Heart right ventricle (tissue), 16 donors: ENCODE results near the gene GRIA1. TPM values are rescaled to one million over a fixed set of nuclear protein-coding genes. Genes with fewer than 3 reads are reported as not detected.

Source experiments
- ATAC-seq, 8 donors: fragments of 200-7000 bp; cut with Tn5 transposase; one replicate each; pipeline ENCODE4 v1.9.1; 2020; ENCODE audit warnings: mild to moderate bottlenecking in 8 of 8, moderate library complexity in 8 of 8, moderate number of reproducible peaks in 1 of 8
- DNase-seq, 2 donors: peaks; one replicate each; pipeline ENCODE4 v3.0.0-alpha.2; 2020
- H3K27ac ChIP-seq, 10 donors: fragments of 200-600 bp; sonication (generic) in 2 of 10; one replicate each; pipeline versions ENCODE4 v1.5.0 to v1.8.0; 2020 to 2022; ENCODE audit warnings: mild to moderate bottlenecking in 3 of 10
- H3K27me3 ChIP-seq, 7 donors: fragments of 200-600 bp; one replicate each; pipeline ENCODE4 v1.8.0; 2021 to 2022; ENCODE audit warnings: mild to moderate bottlenecking in 2 of 7
- H3K36me3 ChIP-seq, 9 donors: fragments of 200-600 bp; sonication (generic) in 1 of 9; one replicate each; pipeline versions ENCODE4 v1.5.0 to v1.8.0; 2020 to 2022; ENCODE audit warnings: mild to moderate bottlenecking in 2 of 9
- H3K4me1 ChIP-seq, 9 donors: fragments of 200-600 bp; sonication (generic) in 1 of 9; one replicate each; pipeline versions ENCODE4 v1.5.0 to v1.8.0; 2020 to 2022; ENCODE audit warnings: mild to moderate bottlenecking in 4 of 9
- H3K4me3 ChIP-seq, 10 donors: fragments of 200-600 bp; sonication (generic) in 2 of 10; one replicate each; pipeline versions ENCODE4 v1.5.0 to v1.8.0; 2020 to 2022; ENCODE audit warnings: mild to moderate bottlenecking in 7 of 10, moderate library complexity in 2 of 10
- H3K9me3 ChIP-seq, 11 donors: fragments of 200-600 bp in 10 of 11; sonication (generic) in 2 of 11; one replicate each; pipeline versions ENCODE4 v1.5.0 to v1.8.0; 2013 to 2022; ENCODE audit warnings: mild to moderate bottlenecking in 2 of 11, control low read depth in 1 of 11, moderate library complexity in 1 of 11
- CTCF ChIP-seq, 9 donors: fragments of 200-600 bp; sonication (generic) in 2 of 9; IDR thresholded peaks; one replicate each; pipeline versions ENCODE4 v1.5.0 to v1.8.0; 2021 to 2022; ENCODE audit warnings: antibody characterized with exemption in 9 of 9, mild to moderate bottlenecking in 5 of 9, moderate library complexity in 1 of 9
- WGBS, 2 donors: extraction: QIAGEN DNeasy Blood & Tissue Kit; methylation state at CpG; one replicate each; pipeline ENCODE4 v1.1.7; 2013; ENCODE audit warnings: inconsistent platforms in 1 of 2; 5-methylcytosine and 5-hydroxymethylcytosine counted together
- intact Hi-C, 10 donors: fragments of 100-400 bp; cut with DNase I; formaldehyde crosslinking; loops; one replicate each; pipeline versions ENCODE4 v1.11.1 to v1.14.2; 2022
- polyA plus RNA-seq, 2 donors: library from polyadenylated mRNA; stranded (reverse); fragments of 200-250 nt; gene quantifications; one replicate each; pipeline ENCODE4 v1.2.3, GENCODE V29; 2013
- total RNA-seq, 10 donors: library from RNA; stranded (reverse); fragmentation: NEBNext Ultra II Directional in 3 of 10; extraction: Animal tissue kit (Norgen Biotek cat#: 25700) in 3 of 10; gene quantifications; one replicate each; pipeline versions ENCODE4 v1.2.1 to v1.2.4, GENCODE V29; 2021 to 2023
- donor health status: Arrhythmogenic right ventricular cardiomyopathy.
- donor health status: ischemic (EF 13 %, LVEDD 7.1; RV severe dilation, severe dysfunction).
- donor health status: healthy with polysubstance abuse.
- donor health status: DM: no; HTN: yes; CAD: no.
- donor health status: DM: no; HTN: no; CAD: no.
- donor health status: ischemic (EF 25% LVEDD 6.9; RV normal size, moderate dysfunction).
- donor health status: ischemic (EF 25% LVEDD 5.7; RV mildly dilated, moderate dysfunction).
- donor health status: healthy.
- donor health status: DM: yes; HTN: yes; CAD: no.
- donor health status: Ischemic cardiomyopathy.
- donor health status: ischemic (EF 35%, LVEDD 5.7; RV mildly dilated, moderate dysfunction).
- donor health status: nonischemic (EF 11% LVEDD 7.7; RV severe dilation, severe dysfunction).
- donor health status: DM: yes; HTN: yes; CAD: no.
- donor health status: PGD.
- donor health status: ischemic (EF 29% LVEDD 5.4; RV normal size, mild dysfunction).
- donor health status: nonischemic (EF 23%, LVEDD 6.1; RV moderate dilation, normal function).

The GRIA1 gene
- total and polyA plus RNA-seq, 12 donors = 0.04 to 0.49 (median 0.23) TPM; not detected in 3

GRCh38 chr5:153756540-153756939 is 266.1 kb downstream of the GRIA1 start:
- H3K4me3 ChIP-seq = no peak overlapping the region
- TF ChIP-seq CTCF (IDR thresholded peaks at IDR 0.05) = peak in 5 of 9 donors; percentile 9 to 25 (median 11)
- 87 to 94% methylated on average over 2 of the region's 2 CpGs for WGBS, 2 donors
- H3K4me1 ChIP-seq = no peaks in the 10 kb centered on the region
- intact Hi-C loops = no loop called here
- no peak for ATAC-seq
- H3K27ac ChIP-seq = no peak overlapping the region
- no peak for DNase-seq
- H3K27me3 ChIP-seq = no peaks in the 10 kb centered on the region
- no peaks in the 10 kb centered on the region for H3K36me3 ChIP-seq
- peaks cover 0 to 32% (median 6%) of the 10 kb centered on the region in 11 donors for H3K9me3 ChIP-seq

DNA sequence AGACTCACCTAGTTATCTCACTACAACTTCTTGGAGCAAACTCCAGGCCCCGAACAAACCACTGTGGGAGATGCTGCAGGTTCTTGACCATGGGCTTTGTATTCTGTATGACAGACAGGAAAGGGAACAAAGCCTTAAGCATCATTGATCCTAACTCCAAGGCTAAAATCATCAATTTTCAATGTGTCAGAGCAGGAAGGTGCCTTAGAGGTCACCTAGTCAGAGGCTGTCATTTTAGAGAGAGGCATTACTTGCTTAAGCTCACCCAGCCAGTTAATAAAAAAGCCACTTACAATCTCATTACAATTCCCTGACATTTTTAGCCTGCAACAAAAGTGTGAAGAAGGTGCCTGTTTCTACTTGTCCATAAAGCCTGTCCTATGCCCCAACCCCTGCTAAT is 275.5 kb downstream of the GRIA1 start:
- H3K27me3 ChIP-seq = peaks cover 0 to 5% (median 0%) of the 10 kb centered on the region in 7 donors
- TF ChIP-seq CTCF (IDR thresholded peaks at IDR 0.05) = no peak
- H3K4me1 ChIP-seq = no peaks in the 10 kb centered on the region
- H3K27ac ChIP-seq = no peak overlapping the region
- peaks cover 0 to 9% (median 0%) of the 10 kb centered on the region in 11 donors for H3K9me3 ChIP-seq
- DNase-seq (no peak), ATAC-seq (no peak)
- WGBS, 2 donors = 70 to 79% methylated on average over 1 of the region's 1 CpG
- H3K36me3 ChIP-seq = no peaks in the 10 kb centered on the region
- no peak overlapping the region for H3K4me3 ChIP-seq
- intact Hi-C loops = no loop called here

DNA sequence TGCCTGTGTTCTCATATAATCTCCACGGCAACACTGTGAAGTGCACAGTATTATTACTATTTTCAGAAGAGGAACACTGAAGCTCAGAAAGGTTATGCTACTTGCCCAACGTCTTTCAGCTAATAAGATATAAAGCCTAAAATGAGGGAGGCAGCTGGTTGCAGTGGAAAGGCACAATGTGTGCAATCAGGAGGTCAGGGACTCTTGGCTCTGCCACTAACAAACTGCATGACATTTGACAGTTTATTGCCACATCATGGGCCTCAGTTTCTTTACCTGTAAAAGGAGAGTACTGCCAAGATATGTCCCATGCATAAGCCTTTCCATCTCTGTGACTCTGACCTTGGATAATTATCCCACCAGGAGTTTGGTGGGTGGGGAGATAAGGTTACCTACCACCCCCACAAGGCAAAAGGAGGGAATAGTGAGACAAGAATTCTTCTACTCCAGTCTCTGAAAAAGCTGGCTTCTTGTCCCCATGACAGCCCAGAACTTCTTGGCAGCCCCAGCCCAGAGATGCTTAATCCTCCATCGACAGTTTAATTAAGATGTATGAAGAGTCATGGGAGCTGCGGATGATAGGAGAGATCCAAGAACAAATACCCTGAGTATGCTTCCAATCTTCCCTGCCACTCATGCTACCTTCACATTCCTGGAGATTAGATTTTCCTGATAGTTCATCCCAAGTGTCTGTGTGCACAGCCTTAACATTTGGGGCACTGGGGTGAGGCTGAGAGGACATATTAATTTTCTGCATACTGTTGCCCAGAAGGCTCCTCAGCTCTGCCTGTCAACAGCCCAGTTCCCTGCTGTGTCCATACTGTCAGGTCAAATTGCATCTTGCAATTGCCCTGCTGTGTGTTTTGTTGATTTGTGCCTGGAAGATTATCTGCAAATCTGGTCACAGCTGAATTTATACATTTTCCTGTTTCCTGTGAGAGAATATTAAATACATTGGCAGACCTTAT is 277.0 kb downstream of the GRIA1 start:
- H3K27me3 ChIP-seq = peaks cover 0 to 5% (median 0%) of the 10 kb centered on the region in 7 donors
- no peaks in the 10 kb centered on the region for H3K36me3 ChIP-seq
- WGBS, 2 donors = 72 to 76% methylated on average over 4 of the region's 4 CpGs
- H3K4me3 ChIP-seq = no peak overlapping the region
- no peak for TF ChIP-seq CTCF (IDR thresholded peaks at IDR 0.05)
- H3K4me1 ChIP-seq = no peaks in the 10 kb centered on the region
- no peak for ATAC-seq
- no peak overlapping the region for H3K27ac ChIP-seq
- no peaks in the 10 kb centered on the region for H3K9me3 ChIP-seq
- intact Hi-C loops = no loop called here
- no peak for DNase-seq

GRCh38 chr5:153770066-153770465 is 279.6 kb downstream of the GRIA1 start:
- no peak for TF ChIP-seq CTCF (IDR thresholded peaks at IDR 0.05)
- H3K4me3 ChIP-seq = no peak overlapping the region
- H3K27ac ChIP-seq = no peak overlapping the region
- no peaks in the 10 kb centered on the region for H3K4me1 ChIP-seq
- ATAC-seq (no peak), DNase-seq (no peak)
- H3K36me3 ChIP-seq = no peaks in the 10 kb centered on the region
- H3K9me3 ChIP-seq = no peaks in the 10 kb centered on the region
- peaks cover 0 to 5% (median 0%) of the 10 kb centered on the region in 7 donors for H3K27me3 ChIP-seq
- intact Hi-C loops = no loop called here
- 95 to 97% methylated on average over 5 of the region's 5 CpGs for WGBS, 2 donors
